Neural progenitor cell (in vitro differentiated cells): Measurements from ENCODE around the gene TGM2.

Experiments
- CTCF ChIP-seq: fragments of 200-600 bp; sonication (generic); IDR thresholded peaks from 2 replicates; pipeline ENCODE4 v1.5.1; 2017; ENCODE audit warnings: antibody characterized with exemption, mild to moderate bottlenecking
- EZH2phosphoT487 ChIP-seq: fragments of 200-600 bp; sonication (generic); IDR thresholded peaks from 2 replicates; pipeline ENCODE4 v1.6.1; 2017; ENCODE audit warnings: antibody characterized with exemption

- no peak for TF ChIP-seq CTCF
- no peak for TF ChIP-seq EZH2phosphoT487
Observed at GRCh38 chr20:38162149-38162548, 2.9 kb downstream of the TGM2 start.
